Natural killer cell (primary cell): ENCODE results near the gene SOWAHA. TPM values are rescaled to one million over a fixed set of nuclear protein-coding genes. Genes with fewer than 3 reads are reported as not detected.

Experiments
- ATAC-seq, 3 donors: fragments of 150-1000 bp in 2 of 3; fragments of 200-7000 bp in 1 of 3; cut with Tn5 transposase; 1 replicate in 1 of 3; 2 replicates in 2 of 3; pipeline ENCODE4 v1.10.0; 2021; ENCODE audit warnings: mild to moderate bottlenecking in 2 of 3, moderate library complexity in 2 of 3
- DNase-seq, 2 donors: peaks; one replicate each; pipeline versions ENCODE4 v3.0.0 to v3.0.0-alpha.2; 2013 to 2021; ENCODE audit warnings: mixed read lengths in 1 of 2
- H3K27ac ChIP-seq: one replicate; pipeline ENCODE4 v1.5.1; 2013; ENCODE audit warnings: mild to moderate bottlenecking, low read length
- H3K27me3 ChIP-seq: one replicate; pipeline ENCODE4 v1.6.1; 2013; ENCODE audit warnings: low read length; ENCODE audit not compliant: control insufficient read depth, insufficient read depth
- H3K36me3 ChIP-seq: one replicate; pipeline ENCODE4 v1.6.1; 2013; ENCODE audit warnings: low read length; ENCODE audit not compliant: control insufficient read depth, insufficient read depth
- H3K4me1 ChIP-seq: one replicate; pipeline ENCODE4 v1.6.1; 2013; ENCODE audit warnings: low read length; ENCODE audit not compliant: control insufficient read depth, insufficient read depth
- H3K4me3 ChIP-seq: one replicate; pipeline ENCODE4 v1.5.1; 2013; ENCODE audit warnings: low read length
- H3K9me3 ChIP-seq: one replicate; pipeline ENCODE4 v1.6.1; 2013; ENCODE audit warnings: low read length; ENCODE audit not compliant: control insufficient read depth, insufficient read depth
- H3K27ac Mint-ChIP-seq, 2 donors: one replicate each; pipeline ENCODE4 v1.8.0; 2022; ENCODE audit warnings: mild to moderate bottlenecking in 2 of 2, mixed read lengths in 2 of 2, moderate library complexity in 1 of 2
- H3K27me3 Mint-ChIP-seq, 2 donors: one replicate each; pipeline ENCODE4 v1.8.0; 2022; ENCODE audit warnings: low read depth in 2 of 2, mixed read lengths in 2 of 2
- H3K36me3 Mint-ChIP-seq: one replicate; pipeline ENCODE4 v1.8.0; 2022; ENCODE audit warnings: mixed read lengths
- H3K4me1 Mint-ChIP-seq, 2 donors: one replicate each; pipeline ENCODE4 v1.8.0; 2022; ENCODE audit warnings: mixed read lengths in 2 of 2
- H3K4me3 Mint-ChIP-seq: one replicate; pipeline ENCODE4 v1.8.0; 2022; ENCODE audit warnings: mild to moderate bottlenecking, moderate library complexity, mixed read lengths
- H3K9me3 Mint-ChIP-seq, 2 donors: one replicate each; pipeline ENCODE4 v1.8.0; 2022; ENCODE audit warnings: mixed read lengths in 2 of 2
- WGBS: methylation state at CpG from one replicate; pipeline ENCODE4 v1.1.7; 2013; ENCODE audit warnings: missing lambda C conversion rate; ENCODE audit not compliant: insufficient coverage; 5-methylcytosine and 5-hydroxymethylcytosine counted together
- intact Hi-C: fragments of 100-400 bp; cut with micrococcal nuclease; formaldehyde crosslinking; loops from one replicate; pipeline ENCODE4 v1.14.2; 2022
- total RNA-seq, 4 donors: library from RNA; stranded (reverse); fragments of 120-200 nt in 1 of 4; gene quantifications; one replicate each; pipeline versions ENCODE4 v1.2.3 to v1.2.4, GENCODE V29; 2013 to 2022
- TF ChIP-seq, protein P1 (sequence below): fragments of 200-600 bp; IDR thresholded peaks from one replicate; pipeline ENCODE4 v1.8.0; 2022; ENCODE audit warnings: antibody characterized with exemption

Gene SOWAHA
- total RNA-seq, 3 donors from 2014 or later (not counting 1 experiment from before 2014, with no cell fraction given), result not detected

DNA sequence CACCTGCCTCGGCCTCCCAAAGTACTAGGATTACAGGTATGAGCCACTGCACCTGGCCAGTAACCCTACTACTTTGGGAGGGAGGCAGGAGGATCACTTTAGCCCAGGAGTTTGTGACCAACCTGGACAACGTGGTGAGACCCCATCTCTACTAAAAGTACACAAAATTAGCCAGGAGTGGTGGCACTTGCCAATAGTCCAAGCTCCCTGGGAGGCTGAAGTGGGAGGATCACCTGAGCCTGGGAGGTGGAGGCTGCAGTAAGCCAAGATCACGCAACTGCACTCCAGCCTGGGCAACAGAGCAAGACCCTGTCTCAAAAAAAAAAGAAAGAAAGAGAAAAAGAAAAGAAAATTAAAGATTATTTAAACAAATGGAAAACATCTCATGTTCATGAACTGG lies 42.9 kb downstream of the SOWAHA start:
- H3K36me3 Mint-ChIP-seq, result no peaks in the 10 kb centered on the region
- H3K27me3 Mint-ChIP-seq, result peaks cover under 1 to 12% of the 10 kb centered on the region in 2 donors
- Histone ChIP-seq H3K36me3 (no peaks in the 10 kb centered on the region), H3K27ac (no peak overlapping the region), H3K4me3 (no peak overlapping the region), H3K4me1 (no peaks in the 10 kb centered on the region), H3K9me3 (no peaks in the 10 kb centered on the region), H3K27me3 (no peaks in the 10 kb centered on the region)
- no peak overlapping the region for H3K27ac Mint-ChIP-seq
- H3K4me3 Mint-ChIP-seq, result no peak overlapping the region
- WGBS, result 91% methylated on average over 3 of the region's 3 CpGs
- no peaks in the 10 kb centered on the region for H3K4me1 Mint-ChIP-seq
- H3K9me3 Mint-ChIP-seq, result no peaks in the 10 kb centered on the region
- ATAC-seq (no peak), DNase-seq (no peak)
- TF ChIP-seq, protein P1, sequence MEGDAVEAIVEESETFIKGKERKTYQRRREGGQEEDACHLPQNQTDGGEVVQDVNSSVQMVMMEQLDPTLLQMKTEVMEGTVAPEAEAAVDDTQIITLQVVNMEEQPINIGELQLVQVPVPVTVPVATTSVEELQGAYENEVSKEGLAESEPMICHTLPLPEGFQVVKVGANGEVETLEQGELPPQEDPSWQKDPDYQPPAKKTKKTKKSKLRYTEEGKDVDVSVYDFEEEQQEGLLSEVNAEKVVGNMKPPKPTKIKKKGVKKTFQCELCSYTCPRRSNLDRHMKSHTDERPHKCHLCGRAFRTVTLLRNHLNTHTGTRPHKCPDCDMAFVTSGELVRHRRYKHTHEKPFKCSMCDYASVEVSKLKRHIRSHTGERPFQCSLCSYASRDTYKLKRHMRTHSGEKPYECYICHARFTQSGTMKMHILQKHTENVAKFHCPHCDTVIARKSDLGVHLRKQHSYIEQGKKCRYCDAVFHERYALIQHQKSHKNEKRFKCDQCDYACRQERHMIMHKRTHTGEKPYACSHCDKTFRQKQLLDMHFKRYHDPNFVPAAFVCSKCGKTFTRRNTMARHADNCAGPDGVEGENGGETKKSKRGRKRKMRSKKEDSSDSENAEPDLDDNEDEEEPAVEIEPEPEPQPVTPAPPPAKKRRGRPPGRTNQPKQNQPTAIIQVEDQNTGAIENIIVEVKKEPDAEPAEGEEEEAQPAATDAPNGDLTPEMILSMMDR, result no peak
- intact Hi-C loops, result no loop called here

DNA sequence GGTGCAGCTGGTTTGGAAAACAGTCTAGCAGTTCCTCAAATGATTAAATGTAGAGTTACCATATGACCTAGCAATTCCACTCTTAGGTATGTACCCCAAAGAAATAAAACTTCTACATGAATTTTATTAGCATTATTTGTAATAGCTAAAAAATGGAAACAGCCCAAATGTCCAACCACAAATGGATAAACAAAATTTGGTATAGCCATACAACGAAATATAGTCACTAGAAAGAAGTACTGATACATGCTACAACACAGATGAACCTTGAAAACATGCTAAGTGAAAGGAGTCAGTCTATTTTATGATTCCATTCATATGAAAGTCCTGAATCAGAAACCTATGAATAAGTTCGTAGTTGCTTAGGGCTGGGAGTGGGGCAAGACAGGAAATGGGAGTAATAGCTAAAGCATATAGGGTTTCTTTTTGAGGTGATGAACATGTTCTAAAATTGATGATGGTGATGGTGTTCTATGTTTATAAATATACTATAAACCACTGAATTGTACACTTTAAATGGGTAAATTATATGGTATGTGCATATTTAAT lies 46.9 kb downstream of the SOWAHA start:
- no peak overlapping the region for H3K4me3 ChIP-seq
- ATAC-seq, result no peak
- TF ChIP-seq, protein P1, result no peak
- H3K27ac ChIP-seq, result no peak overlapping the region
- H3K9me3 ChIP-seq, result no peaks in the 10 kb centered on the region
- intact Hi-C loops, result no loop called here
- no peaks in the 10 kb centered on the region for H3K4me1 ChIP-seq
- Mint-ChIP-seq H3K4me3 (no peak overlapping the region), H3K9me3 (no peaks in the 10 kb centered on the region), H3K27me3 (peaks cover 13 to 15% of the 10 kb centered on the region in 2 donors), H3K27ac (no peak overlapping the region), H3K4me1 (no peaks in the 10 kb centered on the region), H3K36me3 (no peaks in the 10 kb centered on the region)
- DNase-seq, result no peak
- no peaks in the 10 kb centered on the region for H3K36me3 ChIP-seq
- 64% methylated on average over 1 of the region's 2 CpGs for WGBS
- no peaks in the 10 kb centered on the region for H3K27me3 ChIP-seq

DNA sequence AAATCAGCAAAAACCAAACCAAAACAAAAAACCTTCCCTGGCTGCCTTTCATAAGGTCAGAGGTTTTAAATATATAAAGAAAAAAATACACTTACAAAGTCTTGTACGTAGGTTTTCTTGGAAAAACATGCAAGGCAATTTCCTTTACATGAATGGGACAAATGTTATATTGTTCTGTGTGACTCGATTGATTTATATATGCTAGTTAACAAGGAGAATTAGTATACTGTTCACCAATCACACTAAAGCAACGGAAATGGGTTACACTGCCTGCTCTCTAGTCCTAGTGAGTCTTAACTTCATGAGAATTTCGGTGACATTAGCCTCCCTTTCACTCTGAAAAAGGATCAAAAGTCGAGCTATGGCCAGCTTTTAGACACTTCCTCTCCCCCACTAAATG lies 47.6 kb downstream of the SOWAHA start:
- H3K4me1 ChIP-seq, result peaks cover 4% of the 10 kb centered on the region
- intact Hi-C loops, result no loop called here
- H3K27me3 ChIP-seq, result no peaks in the 10 kb centered on the region
- H3K4me1 Mint-ChIP-seq, result peaks cover 6 to 7% of the 10 kb centered on the region in 2 donors
- no peaks in the 10 kb centered on the region for H3K9me3 ChIP-seq
- WGBS, result 64% methylated on average over 3 of the region's 5 CpGs
- H3K27ac Mint-ChIP-seq, result no peak overlapping the region
- DNase-seq, result no peak
- no peaks in the 10 kb centered on the region for H3K36me3 Mint-ChIP-seq
- no peaks in the 10 kb centered on the region for H3K9me3 Mint-ChIP-seq
- TF ChIP-seq, protein P1, result no peak
- no peak overlapping the region for H3K4me3 Mint-ChIP-seq
- H3K4me3 ChIP-seq, result no peak overlapping the region
- no peaks in the 10 kb centered on the region for H3K36me3 ChIP-seq
- no peak for ATAC-seq
- no peak overlapping the region for H3K27ac ChIP-seq
- peaks cover 11 to 15% of the 10 kb centered on the region in 2 donors for H3K27me3 Mint-ChIP-seq
